OCI-LY3 (cell line): ENCODE results near the gene CPXM2.

ENCODE experiments used
- H2AFZ ChIP-seq: fragments of 200-600, 300-600 bp; shearing (Covaris generic); 2 replicates; pipeline ENCODE4 v1.6.0; 2014; ENCODE audit warnings: antibody characterized with exemption, low read depth, low read length
- H3K27ac ChIP-seq: fragments of 200-600, 300-600 bp; sonication (generic); 2 replicates; pipeline ENCODE4 v1.5.1; 2014; ENCODE audit warnings: mild to moderate bottlenecking, low read length, moderate library complexity, mixed read lengths
- H3K27me3 ChIP-seq: fragments of 200-600, 300-600 bp; sonication (generic); 2 replicates; pipeline ENCODE4 v1.6.1; 2014; ENCODE audit warnings: low read depth, low read length, mixed read lengths
- H3K36me3 ChIP-seq: fragments of 200-600, 300-600 bp; sonication (generic); replicated peaks from 2 replicates; pipeline ENCODE3; 2014; ENCODE audit warnings: low read depth, low read length, mixed read lengths
- H3K4me1 ChIP-seq: fragments of 300-600, 200-600 bp; sonication (generic); 2 replicates; pipeline ENCODE4 v1.6.1; 2014; ENCODE audit warnings: low read length, mixed read lengths
- H3K4me2 ChIP-seq: fragments of 200-600, 300-600 bp; sonication (generic); 2 replicates; pipeline ENCODE4 v1.6.1; 2014; ENCODE audit warnings: low read length, mixed read lengths
- H3K4me3 ChIP-seq: fragments of 300-600, 200-600 bp; sonication (generic); 2 replicates; pipeline ENCODE4 v1.5.1; 2014; ENCODE audit warnings: antibody characterized with exemption, mild to moderate bottlenecking, low read length, moderate library complexity
- H3K79me2 ChIP-seq: fragments of 300-600, 200-600 bp; shearing (Covaris generic); 2 replicates; pipeline ENCODE4 v1.6.1; 2014; ENCODE audit warnings: mild to moderate bottlenecking, low read length, mixed read lengths
- H3K9ac ChIP-seq: fragments of 300-600, 200-600 bp; shearing (Covaris generic); 2 replicates; pipeline ENCODE4 v1.6.0; 2014; ENCODE audit warnings: mild to moderate bottlenecking, low read length, moderate library complexity
- H3K9me3 ChIP-seq: fragments of 200-600, 300-600 bp; shearing (Covaris generic); 2 replicates; pipeline ENCODE4 v1.6.1; 2014; ENCODE audit warnings: low read length, mixed read lengths; ENCODE audit not compliant: insufficient read depth
- H4K20me1 ChIP-seq: fragments of 200-600, 300-600 bp; sonication (generic); 2 replicates; pipeline ENCODE4 v1.6.1; 2016; ENCODE audit warnings: low read length, mixed read lengths; ENCODE audit not compliant: insufficient read depth
- CTCF ChIP-seq: fragments of 200-600, 300-600 bp; sonication (generic); IDR thresholded peaks from 2 replicates; pipeline ENCODE4 v1.5.1; 2014; ENCODE audit warnings: antibody characterized with exemption, low read length, low read depth
- EZH2phosphoT487 ChIP-seq: fragments of 200-600 bp; shearing (Covaris generic); IDR thresholded peaks from 2 replicates; pipeline ENCODE4 v1.6.1; 2018; ENCODE audit warnings: antibody characterized with exemption, mixed run types, low read depth

Gene CPXM2

DNA sequence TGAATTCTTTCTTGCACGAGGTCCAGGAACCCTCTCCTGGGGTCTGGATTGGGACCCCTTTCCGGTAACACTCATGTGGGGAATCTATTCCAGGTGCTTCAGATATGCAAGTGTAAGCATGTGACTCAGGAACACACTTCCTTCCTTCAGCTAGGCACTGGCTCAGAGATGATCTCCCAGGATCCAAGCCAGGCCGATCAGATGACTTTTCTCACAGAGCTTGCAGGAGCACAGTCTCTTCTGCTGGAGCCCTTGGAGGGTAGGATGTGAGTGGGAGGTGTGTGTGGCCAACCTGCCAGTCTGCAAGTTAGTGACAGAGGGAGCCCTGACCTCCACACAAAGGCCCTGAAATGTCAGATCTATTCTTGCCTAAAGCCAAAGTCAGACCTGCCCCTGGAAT is 108.3 kb downstream of the CPXM2 start:
- H3K36me3 ChIP-seq, result no peaks in the 10 kb centered on the region
- H3K79me2 ChIP-seq, result no peaks in the 10 kb centered on the region
- no peak for TF ChIP-seq EZH2phosphoT487
- no peak overlapping the region for H3K27ac ChIP-seq
- H3K9me3 ChIP-seq, result no peaks in the 10 kb centered on the region
- H3K4me3 ChIP-seq, result no peak overlapping the region
- H3K4me2 ChIP-seq, result no peak overlapping the region
- H2AFZ ChIP-seq, result no peak overlapping the region
- H3K27me3 ChIP-seq, result peaks cover 39% of the 10 kb centered on the region
- H3K9ac ChIP-seq, result no peak overlapping the region
- no peaks in the 10 kb centered on the region for H3K4me1 ChIP-seq
- no peaks in the 10 kb centered on the region for H4K20me1 ChIP-seq

GRCh38 chr10:123782549-123782948 is 109.1 kb downstream of the CPXM2 start:
- Histone ChIP-seq H3K79me2 (no peaks in the 10 kb centered on the region), H4K20me1 (no peaks in the 10 kb centered on the region), H3K4me1 (no peaks in the 10 kb centered on the region), H2AFZ (no peak overlapping the region), H3K27me3 (peaks cover 43% of the 10 kb centered on the region), H3K4me2 (no peak overlapping the region), H3K36me3 (no peaks in the 10 kb centered on the region), H3K9ac (no peak overlapping the region), H3K9me3 (no peaks in the 10 kb centered on the region), H3K27ac (no peak overlapping the region), H3K4me3 (no peak overlapping the region)
- no peak for TF ChIP-seq CTCF
- TF ChIP-seq EZH2phosphoT487, result no peak

DNA sequence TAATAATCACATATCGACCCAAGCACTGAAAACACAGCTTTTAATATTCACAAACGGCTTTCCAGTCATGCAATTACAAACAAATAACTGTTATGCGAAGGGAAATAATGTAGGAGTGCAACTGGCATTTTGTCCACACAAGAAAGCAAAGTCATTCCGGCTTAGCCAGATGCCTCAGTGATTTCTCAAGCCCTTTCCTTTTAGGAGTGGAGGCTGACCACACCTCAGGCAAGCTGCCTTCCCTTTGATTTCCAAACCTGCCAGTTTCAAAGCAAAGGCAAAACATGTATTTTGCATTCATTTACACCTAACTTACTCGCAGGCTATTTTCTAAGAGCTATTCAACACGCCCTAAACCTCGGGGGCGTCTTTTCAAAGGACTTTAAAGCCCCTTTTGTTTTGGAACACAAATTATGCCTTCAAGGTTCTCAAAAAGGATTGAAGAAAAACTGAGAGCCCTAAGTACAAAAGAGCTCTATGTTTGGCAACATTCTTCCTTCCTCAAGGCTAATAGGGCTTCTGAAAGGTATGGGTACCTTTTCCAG is 109.6 kb downstream of the CPXM2 start:
- H4K20me1 ChIP-seq, result no peaks in the 10 kb centered on the region
- H3K4me2 ChIP-seq, result no peak overlapping the region
- no peak overlapping the region for H3K4me3 ChIP-seq
- no peaks in the 10 kb centered on the region for H3K9me3 ChIP-seq
- no peak overlapping the region for H3K9ac ChIP-seq
- no peaks in the 10 kb centered on the region for H3K4me1 ChIP-seq
- H3K79me2 ChIP-seq, result no peaks in the 10 kb centered on the region
- no peak for TF ChIP-seq CTCF
- no peak for TF ChIP-seq EZH2phosphoT487
- H3K27ac ChIP-seq, result no peak overlapping the region
- no peaks in the 10 kb centered on the region for H3K36me3 ChIP-seq
- peaks cover 48% of the 10 kb centered on the region for H3K27me3 ChIP-seq
- no peak overlapping the region for H2AFZ ChIP-seq

DNA sequence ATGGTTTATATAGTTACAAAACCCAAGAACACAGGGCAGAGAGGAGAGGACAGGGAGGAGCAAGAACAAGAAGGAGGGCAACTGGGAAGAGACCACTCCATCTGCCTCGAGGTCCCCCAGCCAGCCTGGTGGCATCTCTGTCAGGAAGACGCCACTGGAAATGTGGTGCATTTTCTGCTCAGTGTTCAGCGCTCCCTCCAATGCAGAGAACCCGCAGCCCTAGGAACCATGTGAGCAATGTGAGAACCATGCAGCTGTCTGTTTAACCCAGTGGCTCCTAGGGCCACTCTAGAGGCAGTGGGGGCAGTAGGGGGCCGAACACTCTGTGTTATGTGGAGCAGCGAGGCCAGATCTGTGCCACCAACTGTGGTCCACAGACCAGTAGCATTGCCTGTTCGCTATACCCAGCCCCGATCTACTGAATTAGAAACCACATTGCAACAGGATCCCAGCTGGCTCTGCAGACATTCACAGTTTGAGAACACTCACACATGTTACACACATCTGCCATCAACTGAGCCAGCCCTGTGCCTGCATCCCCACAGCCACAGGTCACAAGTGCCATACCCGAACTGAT is 110.2 kb downstream of the CPXM2 start:
- no peak overlapping the region for H3K9ac ChIP-seq
- no peak for TF ChIP-seq CTCF
- TF ChIP-seq EZH2phosphoT487, result no peak
- H3K27ac ChIP-seq, result no peak overlapping the region
- H3K4me2 ChIP-seq, result no peak overlapping the region
- H3K9me3 ChIP-seq, result no peaks in the 10 kb centered on the region
- no peaks in the 10 kb centered on the region for H3K36me3 ChIP-seq
- H3K4me1 ChIP-seq, result no peaks in the 10 kb centered on the region
- no peak overlapping the region for H3K4me3 ChIP-seq
- H2AFZ ChIP-seq, result no peak overlapping the region
- H4K20me1 ChIP-seq, result no peaks in the 10 kb centered on the region
- peaks cover 54% of the 10 kb centered on the region for H3K27me3 ChIP-seq
- H3K79me2 ChIP-seq, result no peaks in the 10 kb centered on the region
